VCaP (cell line): ENCODE data around the gene SLC24A3.

Experiments
- H3K27ac ChIP-seq: fragments of 450-650 bp; 2 replicates; pipeline ENCODE4 v1.5.1; 2017
- CTCF ChIP-seq: fragments of 450-650 bp; conservative IDR thresholded peaks from 2 replicates; pipeline ENCODE4 v1.5.1; 2017; ENCODE audit warnings: mild to moderate bottlenecking, moderate library complexity

SLC24A3 gene

GRCh38 chr20:19274412-19275015 is 62.1 kb downstream of the SLC24A3 start:
- no peak for TF ChIP-seq CTCF
- H3K27ac ChIP-seq = peak overlapping the region; percentile 77; the same call in 1 of the 2 replicates

- peak overlapping the region; percentile 77 for H3K27ac ChIP-seq
- no peak for TF ChIP-seq CTCF
These were observed 62.7 kb downstream of the SLC24A3 start for GRCh38 chr20:19275038-19275629.

GRCh38 chr20:19275630-19276071 is 63.2 kb downstream of the SLC24A3 start:
- TF ChIP-seq CTCF = no peak

GRCh38 chr20:19277381-19277780 is 64.9 kb downstream of the SLC24A3 start:
- no peak for TF ChIP-seq CTCF
- no peak overlapping the region; the same call in 1 of the 2 replicates for H3K27ac ChIP-seq

More at GRCh38 chr20:19275630-19276071, 63.2 kb downstream of the SLC24A3 start:
- peak overlapping the region; percentile 77 for H3K27ac ChIP-seq

- no peak for TF ChIP-seq CTCF
- no peak overlapping the region for H3K27ac ChIP-seq
These were observed 71.1 kb downstream of the SLC24A3 start for GRCh38 chr20:19283490-19284025.

- TF ChIP-seq CTCF = no peak
- H3K27ac ChIP-seq = no peak overlapping the region; the same call in 1 of the 2 replicates
These were observed 72.1 kb downstream of the SLC24A3 start for GRCh38 chr20:19284400-19285178.

GRCh38 chr20:19285436-19285835 is 73.0 kb downstream of the SLC24A3 start:
- TF ChIP-seq CTCF = no peak
- H3K27ac ChIP-seq = no peak overlapping the region; the same call in 1 of the 2 replicates
